Endothelial cell of umbilical vein (primary cell): ENCODE measurements around the gene CHST11. TPM values are rescaled to one million over a fixed set of nuclear protein-coding genes. Genes with fewer than 3 reads are reported as not detected.

Experiments used
- BruUV-seq: library from RNA; stranded (reverse); fragments of 400-500 nt; replicated peaks from 2 replicates; lab custom pipeline; 2021; lab: Mats Ljungman, UMichigan
- CTCF ChIA-PET: fragments of 300-600, 350-600 bp; sonication (Branson Sonifier 250); formaldehyde crosslinking; loops from one replicate; lab custom pipeline; 2021; ENCODE audit warnings: antibody characterized with exemption, inconsistent platforms; lab: Charles Lee
- POLR2A ChIA-PET: fragments of 300-600, 350-600 bp; sonication (Branson Sonifier 250); formaldehyde crosslinking; loops from one replicate; lab custom pipeline; 2021; ENCODE audit warnings: antibody characterized with exemption, inconsistent platforms; lab: Charles Lee
- DNase-seq: peaks from one replicate; pipeline ENCODE4 v3.0.0-alpha.2; 2011; ENCODE audit warnings: low read depth, low spot score
- FAIRE-seq: peaks from 2 replicates; lab custom pipeline; 2011; peaks lifted over from hg19 to GRCh38; lab: Jason Lieb, UNC
- H2AFZ ChIP-seq: 2 replicates; pipeline ENCODE4 v1.6.0; 2012; ENCODE audit warnings: low read depth, low read length, control low read depth, inconsistent platforms
- H3K27ac ChIP-seq: 2 replicates; pipeline ENCODE4 v1.5.1; 2011; ENCODE audit warnings: low read depth, mild to moderate bottlenecking, control low read depth, low read length, moderate library complexity; ENCODE audit not compliant: insufficient read depth
- H3K27me3 ChIP-seq, 2 experiments: 2 replicates each; pipeline versions ENCODE4 v1.6.0 to v1.6.1; 2011; ENCODE audit warnings: low read length in 2 of 2, mixed read lengths in 1 of 2; ENCODE audit not compliant: control insufficient read depth in 2 of 2, insufficient read depth in 2 of 2
- H3K36me3 ChIP-seq, 2 experiments: 2 replicates in 1 of 2; 3 replicates in 1 of 2; pipeline ENCODE4 v1.5.1; 2011; ENCODE audit warnings: low read length in 2 of 2, mild to moderate bottlenecking in 1 of 2, moderate library complexity in 1 of 2; ENCODE audit not compliant: control insufficient read depth in 2 of 2, insufficient read depth in 2 of 2; ENCODE audit errors: extremely low read depth in 1 of 2
- H3K4me1 ChIP-seq: 3 replicates; pipeline ENCODE4 v1.5.1; 2011; ENCODE audit warnings: mild to moderate bottlenecking, low read length; ENCODE audit not compliant: control insufficient read depth, insufficient read depth; ENCODE audit errors: extremely low read depth
- H3K4me2 ChIP-seq: 2 replicates; pipeline ENCODE4 v1.6.1; 2011; ENCODE audit warnings: low read length, control low read depth, mixed read lengths; ENCODE audit not compliant: insufficient read depth
- H3K4me3 ChIP-seq, 3 experiments: fragments of 200-600 bp in 1 of 3; sonication (generic), shearing (Covaris generic) in 1 of 3; replicated peaks in 1 of 3; 2 replicates each; pipeline ENCODE4 v1.5.1; 2011 to 2016; ENCODE audit warnings: control low read depth in 3 of 3, low read length in 3 of 3, mild to moderate bottlenecking in 2 of 3, inconsistent platforms in 1 of 3, low read depth in 1 of 3, moderate library complexity in 1 of 3; ENCODE audit not compliant: insufficient read depth in 1 of 3
- H3K79me2 ChIP-seq: 2 replicates; pipeline ENCODE4 v1.6.0; 2012; ENCODE audit warnings: low read length, inconsistent platforms; ENCODE audit not compliant: control insufficient read depth, insufficient read depth
- H3K9ac ChIP-seq: replicated peaks from 2 replicates; pipeline ENCODE3; 2011; ENCODE audit warnings: low read length, control low read depth; ENCODE audit not compliant: insufficient read depth; ENCODE audit errors: extremely low read depth
- H3K9me1 ChIP-seq: replicated peaks from 3 replicates; pipeline ENCODE4 v1.6.0; 2011; ENCODE audit warnings: mild to moderate bottlenecking, low read length; ENCODE audit not compliant: control insufficient read depth, insufficient read depth; ENCODE audit errors: extremely low read depth
- H3K9me3 ChIP-seq: replicated peaks from 2 replicates; pipeline ENCODE4 v1.5.1; 2012; ENCODE audit warnings: low read length, inconsistent platforms; ENCODE audit not compliant: control insufficient read depth, insufficient read depth
- H4K20me1 ChIP-seq: replicated peaks from 2 replicates; pipeline ENCODE3; 2011; ENCODE audit warnings: mild to moderate bottlenecking, low read length; ENCODE audit not compliant: control insufficient read depth, insufficient read depth; ENCODE audit errors: extremely low read depth
- EZH2 ChIP-seq: IDR thresholded peaks from 2 replicates; pipeline ENCODE4 v1.6.1; 2012; ENCODE audit warnings: borderline replicate concordance, low read depth, mild to moderate bottlenecking, moderate library complexity, low read length, inconsistent platforms; ENCODE audit not compliant: severe bottlenecking
- FOS ChIP-seq: IDR thresholded peaks from 2 replicates; pipeline ENCODE4 v1.6.1; 2011; ENCODE audit warnings: mild to moderate bottlenecking, low read length, moderate library complexity, borderline replicate concordance; ENCODE audit not compliant: insufficient read depth
- GATA2 ChIP-seq: IDR thresholded peaks from 2 replicates; pipeline ENCODE4 v1.7.0; 2011; ENCODE audit warnings: low read depth, mild to moderate bottlenecking, moderate library complexity, mixed read lengths, low read length; ENCODE audit not compliant: insufficient read length, insufficient read depth
- JUN ChIP-seq: IDR thresholded peaks from 2 replicates; pipeline ENCODE4 v1.6.1; 2011; ENCODE audit warnings: borderline replicate concordance, low read depth; ENCODE audit not compliant: insufficient read length, insufficient read depth
- MYC ChIP-seq: IDR thresholded peaks from one replicate; pipeline ENCODE4 v1.6.1; 2011; ENCODE audit warnings: mild to moderate bottlenecking, low read depth, low read length
- POLR2A ChIP-seq: IDR thresholded peaks from 2 replicates; pipeline ENCODE4 v1.6.1; 2012; ENCODE audit warnings: low read depth, mild to moderate bottlenecking, control low read depth, low read length
- POLR2AphosphoS5 ChIP-seq: IDR thresholded peaks from 2 replicates; pipeline ENCODE4 v1.6.1; 2012; ENCODE audit warnings: low read depth, mild to moderate bottlenecking, control low read depth, low read length, moderate library complexity; ENCODE audit not compliant: insufficient read depth
- dilution Hi-C: fragments of 300-500 bp; cut with MboI; formaldehyde crosslinking; loops from one replicate; pipeline ENCODE4 v1.15.0; 2019; ENCODE audit warnings: low sequenced_read_pairs; ENCODE audit not compliant: extremely low pct_ligation_motif_present
- intact Hi-C: fragments of 100-400 bp; cut with micrococcal nuclease; formaldehyde crosslinking; loops from one replicate; pipeline ENCODE4 v1.10.0; 2022
- polyA plus RNA-seq, 4 experiments: library from polyadenylated mRNA; depleted of rRNA in 3 of 4; stranded (reverse) in 3 of 4; unstranded in 1 of 4; fragments of >200 nt; gene quantifications; 2 replicates each; pipeline versions ENCODE4 v1.2.1 to v1.2.3, GENCODE V29; 2011 to 2012; ENCODE audit warnings: missing spikeins in 1 of 4
- total RNA-seq: library from RNA; stranded (reverse); gene quantifications from 2 replicates; pipeline ENCODE4 v1.2.3, GENCODE V29; 2021
- TF ChIP-seq, protein P1 (sequence below), 2 donors: IDR thresholded peaks; 1 replicate in 1 of 2; 2 replicates in 1 of 2; pipeline ENCODE4 v1.5.1; 2011; ENCODE audit warnings: low read length in 2 of 2, mild to moderate bottlenecking in 2 of 2, moderate library complexity in 2 of 2, control low read depth in 1 of 2, inconsistent platforms in 1 of 2, low read depth in 1 of 2; ENCODE audit not compliant: insufficient read depth in 1 of 2; ENCODE audit errors: extremely low read depth in 1 of 2
- TF ChIP-seq, protein P2 (sequence below): IDR thresholded peaks from 2 replicates; pipeline ENCODE4 v1.6.1; 2011; ENCODE audit not compliant: insufficient read depth, insufficient read length

Gene CHST11
- total and polyA plus RNA-seq, 2 donors (not counting 3 experiments of a cell fraction or from before 2014, with no cell fraction given), result 19.7 to 20.9 TPM

DNA sequence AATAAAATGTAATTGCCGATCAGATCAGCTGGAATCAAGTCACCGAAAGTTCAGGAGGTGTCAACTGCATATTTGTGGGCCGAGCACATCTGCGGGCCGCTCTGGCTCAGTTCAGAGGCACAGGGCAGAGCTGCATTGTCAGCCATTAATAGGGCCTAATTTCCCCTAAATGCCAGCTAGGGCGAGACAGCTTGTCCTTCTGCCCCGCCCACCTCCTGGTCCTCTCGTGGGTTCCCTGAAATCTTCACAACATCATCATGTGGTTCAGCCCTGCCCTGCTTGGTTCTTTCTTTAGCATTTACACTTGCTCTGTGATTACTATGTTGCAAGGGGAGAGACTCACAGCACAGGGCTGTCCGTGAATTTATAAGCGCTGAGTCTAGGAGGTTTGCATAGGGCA, 148.9 kb downstream of the CHST11 start:
- ChIA-PET CTCF (interaction anchor here (1.1 to 1.3 kb wide), 2 partner anchors 15 to 17 kb away, joined by 3 read pairs; no protein-coding TSS in a partner anchor), POLR2A (no interaction called here)
- Histone ChIP-seq H3K9me3 (no peaks in the 10 kb centered on the region), H3K27me3 (no peaks in the 10 kb centered on the region), H3K4me2 (no peak overlapping the region), H3K9ac (no peak overlapping the region), H3K9me1 (no peaks in the 10 kb centered on the region), H4K20me1 (no peaks in the 10 kb centered on the region), H3K4me3 (no peak overlapping the region), H3K4me1 (peaks cover 35% of the 10 kb centered on the region), H2AFZ (no peak overlapping the region), H3K27ac (peak overlapping the region; percentile 19), H3K36me3 (no peaks in the 10 kb centered on the region), H3K79me2 (peaks cover 2% of the 10 kb centered on the region)
- no peak for DNase-seq
- no TSS peak for BruUV-seq
- intact Hi-C loops, result loop anchor here (2.0 kb wide), 1 partner anchor 125 kb away; no protein-coding TSS in a partner anchor
- peak; percentile 38 for FAIRE-seq
- TF ChIP-seq MYC (no peak), POLR2A (no peak), FOS (no peak), GATA2 (no peak)
- TF ChIP-seq, protein P1, sequence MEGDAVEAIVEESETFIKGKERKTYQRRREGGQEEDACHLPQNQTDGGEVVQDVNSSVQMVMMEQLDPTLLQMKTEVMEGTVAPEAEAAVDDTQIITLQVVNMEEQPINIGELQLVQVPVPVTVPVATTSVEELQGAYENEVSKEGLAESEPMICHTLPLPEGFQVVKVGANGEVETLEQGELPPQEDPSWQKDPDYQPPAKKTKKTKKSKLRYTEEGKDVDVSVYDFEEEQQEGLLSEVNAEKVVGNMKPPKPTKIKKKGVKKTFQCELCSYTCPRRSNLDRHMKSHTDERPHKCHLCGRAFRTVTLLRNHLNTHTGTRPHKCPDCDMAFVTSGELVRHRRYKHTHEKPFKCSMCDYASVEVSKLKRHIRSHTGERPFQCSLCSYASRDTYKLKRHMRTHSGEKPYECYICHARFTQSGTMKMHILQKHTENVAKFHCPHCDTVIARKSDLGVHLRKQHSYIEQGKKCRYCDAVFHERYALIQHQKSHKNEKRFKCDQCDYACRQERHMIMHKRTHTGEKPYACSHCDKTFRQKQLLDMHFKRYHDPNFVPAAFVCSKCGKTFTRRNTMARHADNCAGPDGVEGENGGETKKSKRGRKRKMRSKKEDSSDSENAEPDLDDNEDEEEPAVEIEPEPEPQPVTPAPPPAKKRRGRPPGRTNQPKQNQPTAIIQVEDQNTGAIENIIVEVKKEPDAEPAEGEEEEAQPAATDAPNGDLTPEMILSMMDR (IDR thresholded peaks at IDR 0.05; ENCODE audit: extremely low read depth in 1 of 2, insufficient read depth in 1 of 2, low read depth in 1 of 2, low read length in 2 of 2), result no peak
- dilution Hi-C loops, result no loop called here

DNA sequence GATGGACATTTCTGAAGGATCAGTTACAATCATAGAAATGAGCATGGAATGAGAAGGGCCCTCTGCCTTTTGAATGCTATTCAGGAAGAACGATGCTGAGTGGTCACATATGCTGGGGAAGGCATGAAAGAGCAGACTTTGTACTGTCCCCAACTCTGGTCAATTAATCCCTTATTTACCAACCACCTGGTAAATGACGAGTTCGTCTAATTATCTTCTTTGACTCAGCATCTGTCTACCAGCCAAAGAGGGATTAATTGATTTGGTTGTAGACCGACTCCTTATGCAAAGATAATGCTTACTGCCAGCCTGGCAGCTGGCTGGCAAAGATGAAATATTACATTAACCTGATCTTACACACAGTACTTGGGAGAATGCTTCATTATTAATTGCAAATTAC, 152.2 kb downstream of the CHST11 start:
- intact Hi-C loops, result no loop called here
- H4K20me1 ChIP-seq, result no peaks in the 10 kb centered on the region
- H3K9me3 ChIP-seq, result no peaks in the 10 kb centered on the region
- H3K36me3 ChIP-seq, result no peaks in the 10 kb centered on the region
- BruUV-seq, result no TSS peak
- ChIA-PET POLR2A (no interaction called here), CTCF (interaction anchor here (1.6 to 3.8 kb wide), 2 partner anchors 14 to 227 kb away, joined by 5 to 15 read pairs; no protein-coding TSS in a partner anchor)
- peaks cover 16% of the 10 kb centered on the region for H3K4me1 ChIP-seq
- H3K27me3 ChIP-seq, result no peaks in the 10 kb centered on the region
- no peak overlapping the region for H3K27ac ChIP-seq
- H2AFZ ChIP-seq, result no peak overlapping the region
- no peak for DNase-seq
- no peak for FAIRE-seq
- dilution Hi-C loops, result no loop called here
- H3K79me2 ChIP-seq, result peaks cover 2% of the 10 kb centered on the region
- no peak overlapping the region for H3K4me2 ChIP-seq
- H3K4me3 ChIP-seq, result no peak overlapping the region
- TF ChIP-seq FOS, result no peak
- TF ChIP-seq, protein P2, sequence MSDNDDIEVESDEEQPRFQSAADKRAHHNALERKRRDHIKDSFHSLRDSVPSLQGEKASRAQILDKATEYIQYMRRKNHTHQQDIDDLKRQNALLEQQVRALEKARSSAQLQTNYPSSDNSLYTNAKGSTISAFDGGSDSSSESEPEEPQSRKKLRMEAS, result no peak
- TF ChIP-seq POLR2A, result no peak
- TF ChIP-seq MYC, result no peak
- TF ChIP-seq, protein P1 (IDR thresholded peaks at IDR 0.05; ENCODE audit: extremely low read depth in 1 of 2, insufficient read depth in 1 of 2, low read depth in 1 of 2, low read length in 2 of 2), result no peak
- TF ChIP-seq JUN, result no peak
- no peak for TF ChIP-seq GATA2
- no peak for TF ChIP-seq POLR2AphosphoS5
- no peak for TF ChIP-seq EZH2
- no peak overlapping the region for H3K9ac ChIP-seq
- no peaks in the 10 kb centered on the region for H3K9me1 ChIP-seq
